ENCODE measurements around the gene CAMK2B.

CAMK2B gene

DNA sequence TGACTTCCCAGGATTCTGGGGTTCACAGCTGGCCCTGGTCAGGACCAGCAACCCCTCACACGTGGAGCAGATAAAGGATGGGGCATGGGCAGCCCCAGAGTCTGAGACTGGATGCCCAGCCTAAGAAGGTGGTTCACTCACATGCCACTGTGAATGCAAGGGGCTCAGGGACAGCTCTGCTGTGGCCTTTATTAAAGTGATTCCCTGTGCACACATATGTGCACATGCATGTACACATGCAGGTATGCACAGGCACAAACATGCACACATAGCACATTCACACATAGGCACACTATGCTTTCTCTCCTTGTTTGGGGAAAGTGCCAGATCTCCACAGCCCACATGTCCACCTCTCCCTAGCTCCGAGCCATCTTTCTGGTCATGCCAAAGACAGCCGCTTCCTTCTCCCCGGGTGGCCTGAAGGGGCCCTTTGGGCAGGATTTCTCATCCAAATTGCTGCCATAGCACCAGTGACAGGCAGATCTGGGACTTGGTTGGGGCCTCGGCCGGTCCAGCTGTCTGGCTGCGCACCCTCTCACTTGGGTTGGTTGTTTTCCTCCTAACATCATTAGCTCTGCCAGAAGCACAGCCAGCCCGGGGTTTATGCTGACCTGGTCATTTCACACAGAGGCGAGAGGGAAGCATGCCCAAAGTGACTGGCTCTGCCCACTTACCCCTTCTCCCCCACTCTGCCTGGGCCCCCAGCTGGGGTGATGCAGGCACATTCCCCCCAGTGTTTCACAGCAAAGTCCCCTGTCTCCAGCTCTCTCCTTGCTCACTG, 137.6 kb downstream of the CAMK2B start:
- FAIRE-seq (no peak), DNase-seq (ENCODE audit: insufficient read length, low spot score) (no peak)
- no peak for TF ChIP-seq SPI1 (IDR thresholded peaks at IDR 0.05; ENCODE audit: low read depth, low read length)
- TF ChIP-seq POLR2AphosphoS5 (IDR thresholded peaks at IDR 0.05; ENCODE audit: low read depth, low read length) = no peak
- no peak for TF ChIP-seq POU2F2 (IDR thresholded peaks at IDR 0.05; ENCODE audit: low read depth, low read length)
- no peak for TF ChIP-seq PAX5 (IDR thresholded peaks at IDR 0.05; ENCODE audit: insufficient read depth, low read length, severe bottlenecking)
- no peak for TF ChIP-seq POLR2A (IDR thresholded peaks at IDR 0.05; ENCODE audit: low read depth, low read length)
- TF ChIP-seq TAF1 (IDR thresholded peaks at IDR 0.05; ENCODE audit: low read depth, low read length) = no peak

- DNase-seq (ENCODE audit: insufficient read length, low spot score) (no peak), FAIRE-seq (no peak)
- no peak for TF ChIP-seq TAF1 (IDR thresholded peaks at IDR 0.05; ENCODE audit: low read depth, low read length)
- no peak for TF ChIP-seq SPI1 (IDR thresholded peaks at IDR 0.05; ENCODE audit: low read depth, low read length)
Observed at GRCh38 chr7:44186736-44187135, 138.7 kb downstream of the CAMK2B start.

GRCh38 chr7:44185729-44186128, 139.7 kb downstream of the CAMK2B start:
- TF ChIP-seq SPI1 (IDR thresholded peaks at IDR 0.05; ENCODE audit: low read depth, low read length) (no peak), POU2F2 (IDR thresholded peaks at IDR 0.05; ENCODE audit: low read depth, low read length) (no peak)
- no peak for FAIRE-seq
- no peak for DNase-seq (ENCODE audit: insufficient read length, low spot score)

DNA sequence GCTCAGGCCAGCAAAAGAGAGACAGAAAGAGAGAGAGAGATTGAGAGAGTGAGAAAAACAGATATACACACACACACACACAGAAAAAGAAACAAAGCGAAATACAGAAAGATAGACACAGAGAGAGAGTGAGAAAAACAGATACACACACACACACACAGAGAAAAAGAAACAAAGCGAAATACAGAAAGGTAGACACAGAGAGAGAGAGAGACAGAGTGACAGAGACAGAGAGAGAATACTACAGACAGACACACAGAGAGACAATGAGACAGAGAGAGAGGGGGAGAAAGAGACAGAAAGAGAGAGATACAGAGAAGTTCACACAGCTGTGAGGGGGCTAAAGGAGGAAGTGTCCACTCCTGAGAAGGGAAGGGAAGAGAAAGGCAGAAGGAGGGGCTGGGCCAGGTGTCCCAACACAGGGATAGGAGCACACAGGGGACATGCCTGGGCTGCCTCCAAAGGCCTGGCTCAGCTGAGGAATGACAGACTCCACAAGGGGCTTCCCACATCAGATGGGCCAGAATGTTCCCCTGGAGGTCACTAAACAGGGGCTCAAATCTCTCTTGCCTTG, 140.4 kb downstream of the CAMK2B start:
- no peak for DNase-seq (ENCODE audit: insufficient read length, low spot score)
- no peak for FAIRE-seq
- TF ChIP-seq TAF1 (IDR thresholded peaks at IDR 0.05; ENCODE audit: low read depth, low read length) = no peak
- TF ChIP-seq SPI1 (IDR thresholded peaks at IDR 0.05; ENCODE audit: low read depth, low read length) = no peak
- no peak for TF ChIP-seq PAX5 (IDR thresholded peaks at IDR 0.05; ENCODE audit: insufficient read depth, low read length, severe bottlenecking)
- no peak for TF ChIP-seq POLR2A (IDR thresholded peaks at IDR 0.05; ENCODE audit: low read depth, low read length)
- no peak for TF ChIP-seq POLR2AphosphoS5 (IDR thresholded peaks at IDR 0.05; ENCODE audit: low read depth, low read length)
- no peak for TF ChIP-seq POU2F2 (IDR thresholded peaks at IDR 0.05; ENCODE audit: low read depth, low read length)

GRCh38 chr7:44184206-44184872, 141.1 kb downstream of the CAMK2B start:
- FAIRE-seq = no peak
- DNase-seq (ENCODE audit: insufficient read length, low spot score) = no peak
- TF ChIP-seq SPI1 (IDR thresholded peaks at IDR 0.05; ENCODE audit: low read depth, low read length) (no peak), PAX5 (IDR thresholded peaks at IDR 0.05; ENCODE audit: insufficient read depth, low read length, severe bottlenecking) (no peak), POLR2AphosphoS5 (IDR thresholded peaks at IDR 0.05; ENCODE audit: low read depth, low read length) (no peak), TAF1 (IDR thresholded peaks at IDR 0.05; ENCODE audit: low read depth, low read length) (no peak), POU2F2 (IDR thresholded peaks at IDR 0.05; ENCODE audit: low read depth, low read length) (no peak), POLR2A (IDR thresholded peaks at IDR 0.05; ENCODE audit: low read depth, low read length) (no peak)

- no peak for FAIRE-seq
- no peak for DNase-seq (ENCODE audit: insufficient read length, low spot score)
Observed at GRCh38 chr7:44183386-44183785, 142.0 kb downstream of the CAMK2B start.

DNA sequence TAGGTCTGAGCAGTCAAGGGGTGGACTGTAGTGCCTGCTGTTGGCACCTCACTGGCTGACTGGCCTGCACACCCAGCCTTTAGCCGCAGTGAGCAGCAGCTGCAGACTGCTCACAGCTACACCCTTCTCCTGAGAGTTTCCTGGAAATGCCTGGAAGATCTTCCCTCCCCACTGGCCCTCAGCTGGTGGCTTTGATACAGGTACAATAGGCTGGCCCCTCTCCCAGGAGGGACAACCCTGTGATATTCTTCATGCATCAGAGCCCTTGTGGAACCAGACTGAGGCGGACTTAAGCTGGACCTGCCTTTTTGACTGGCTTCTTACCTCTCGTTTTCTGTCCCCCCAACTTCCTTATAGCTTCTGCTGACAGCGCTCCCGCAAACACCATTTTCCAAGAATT, 142.6 kb downstream of the CAMK2B start:
- TF ChIP-seq TAF1 (IDR thresholded peaks at IDR 0.05; ENCODE audit: low read depth, low read length) = no peak
- TF ChIP-seq POLR2AphosphoS5 (IDR thresholded peaks at IDR 0.05; ENCODE audit: low read depth, low read length) = no peak
- TF ChIP-seq SPI1 (IDR thresholded peaks at IDR 0.05; ENCODE audit: low read depth, low read length) = no peak
- no peak for TF ChIP-seq PAX5 (IDR thresholded peaks at IDR 0.05; ENCODE audit: insufficient read depth, low read length, severe bottlenecking)
- TF ChIP-seq POLR2A (IDR thresholded peaks at IDR 0.05; ENCODE audit: low read depth, low read length) = no peak
- TF ChIP-seq POU2F2 (IDR thresholded peaks at IDR 0.05; ENCODE audit: low read depth, low read length) = no peak
- no peak for FAIRE-seq

More at GRCh38 chr7:44183386-44183785, 142.0 kb downstream of the CAMK2B start:
- TF ChIP-seq POLR2A (IDR thresholded peaks at IDR 0.05; ENCODE audit: low read depth, low read length) (no peak), PAX5 (IDR thresholded peaks at IDR 0.05; ENCODE audit: insufficient read depth, low read length, severe bottlenecking) (no peak), POLR2AphosphoS5 (IDR thresholded peaks at IDR 0.05; ENCODE audit: low read depth, low read length) (no peak), SPI1 (IDR thresholded peaks at IDR 0.05; ENCODE audit: low read depth, low read length) (no peak), TAF1 (IDR thresholded peaks at IDR 0.05; ENCODE audit: low read depth, low read length) (no peak), POU2F2 (IDR thresholded peaks at IDR 0.05; ENCODE audit: low read depth, low read length) (no peak)

GRCh38 chr7:44180631-44181030, 144.8 kb downstream of the CAMK2B start:
- DNase-seq (ENCODE audit: insufficient read length, low spot score) = no peak
- FAIRE-seq = no peak
- no peak for TF ChIP-seq POLR2AphosphoS5 (IDR thresholded peaks at IDR 0.05; ENCODE audit: low read depth, low read length)
- no peak for TF ChIP-seq POU2F2 (IDR thresholded peaks at IDR 0.05; ENCODE audit: low read depth, low read length)
- no peak for TF ChIP-seq SPI1 (IDR thresholded peaks at IDR 0.05; ENCODE audit: low read depth, low read length)

More for the DNA sequence above, 142.6 kb downstream of the CAMK2B start:
- DNase-seq (ENCODE audit: insufficient read length, low spot score) = no peak

DNA sequence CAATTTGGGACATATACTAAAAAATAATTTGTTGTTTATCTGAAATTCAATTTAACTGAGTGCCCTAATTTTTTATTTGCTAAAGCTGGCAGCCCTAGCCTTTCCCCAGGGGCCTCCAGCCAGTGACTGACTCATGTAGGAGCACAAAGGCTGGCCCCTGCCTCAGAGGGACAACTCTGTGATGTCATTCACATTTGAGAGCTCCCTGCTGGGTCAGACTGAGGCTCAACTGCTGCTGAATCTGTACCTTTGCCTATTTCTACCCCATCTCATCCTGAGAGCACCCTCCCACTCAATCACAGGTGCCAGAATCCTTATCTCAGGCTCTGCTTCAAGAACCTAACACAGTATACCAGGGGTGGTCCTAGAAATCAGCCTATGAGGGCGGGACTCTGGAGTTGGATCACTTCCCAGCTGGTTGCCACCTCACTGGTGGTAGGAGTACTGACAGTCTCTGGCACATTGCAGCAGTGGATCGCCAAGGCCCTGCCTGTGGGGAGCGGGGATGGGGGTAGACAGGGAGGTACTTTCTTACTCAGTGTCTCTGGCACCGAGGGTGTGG, 147.7 kb downstream of the CAMK2B start:
- no peak for DNase-seq (ENCODE audit: insufficient read length, low spot score)
- FAIRE-seq = no peak
- TF ChIP-seq POU2F2 (IDR thresholded peaks at IDR 0.05; ENCODE audit: low read depth, low read length) (no peak), TAF1 (IDR thresholded peaks at IDR 0.05; ENCODE audit: low read depth, low read length) (no peak), POLR2AphosphoS5 (IDR thresholded peaks at IDR 0.05; ENCODE audit: low read depth, low read length) (no peak), SPI1 (IDR thresholded peaks at IDR 0.05; ENCODE audit: low read depth, low read length) (no peak), POLR2A (IDR thresholded peaks at IDR 0.05; ENCODE audit: low read depth, low read length) (no peak), PAX5 (IDR thresholded peaks at IDR 0.05; ENCODE audit: insufficient read depth, low read length, severe bottlenecking) (no peak)
